Nephron (organoid): Measurements from ENCODE around the gene ABRACL.

Source experiments
- H3K27ac Mint-ChIP-seq, 3 experiments: 2 replicates each; pipeline ENCODE4 v1.8.0; 2020; ENCODE audit warnings: mixed read lengths in 3 of 3, mild to moderate bottlenecking in 2 of 3, moderate library complexity in 1 of 3
- H3K27me3 Mint-ChIP-seq: 2 replicates; pipeline ENCODE4 v1.8.0; 2021; ENCODE audit warnings: low read depth, mild to moderate bottlenecking, moderate library complexity, mixed read lengths
- H3K36me3 Mint-ChIP-seq: 2 replicates; pipeline ENCODE4 v1.8.0; 2020; ENCODE audit warnings: low read depth, mixed read lengths
- H3K4me1 Mint-ChIP-seq: 2 replicates; pipeline ENCODE4 v1.8.0; 2020; ENCODE audit warnings: mixed read lengths
- H3K4me3 Mint-ChIP-seq, 3 experiments: 2 replicates each; pipeline ENCODE4 v1.8.0; 2020; ENCODE audit warnings: mild to moderate bottlenecking in 3 of 3, mixed read lengths in 3 of 3, moderate library complexity in 2 of 3
- H3K9me3 Mint-ChIP-seq: 2 replicates; pipeline ENCODE4 v1.8.0; 2020; ENCODE audit warnings: mixed read lengths
- CTCF ChIP-seq, 3 experiments: fragments of 200-600 bp; sonication (generic); IDR thresholded peaks; one replicate each; pipeline ENCODE4 v1.5.0; 2021; ENCODE audit warnings: antibody characterized with exemption in 3 of 3; ENCODE audit not compliant: unreplicated experiment in 3 of 3

ABRACL gene

GRCh38 chr6:139008117-139008516, 20.4 kb upstream of the ABRACL start:
- Mint-ChIP-seq H3K4me3 (no peak overlapping the region), H3K4me1 (peaks cover 4% of the 10 kb centered on the region), H3K9me3 (no peaks in the 10 kb centered on the region), H3K27ac (no peak overlapping the region), H3K27me3 (peaks cover 4% of the 10 kb centered on the region), H3K36me3 (no peaks in the 10 kb centered on the region)
- no peak for TF ChIP-seq CTCF (IDR thresholded peaks at IDR 0.05; ENCODE audit: unreplicated experiment in 3 of 3)

GRCh38 chr6:139010674-139011073, 17.9 kb upstream of the ABRACL start:
- Mint-ChIP-seq H3K27ac (no peak overlapping the region), H3K27me3 (peaks cover 4% of the 10 kb centered on the region), H3K36me3 (no peaks in the 10 kb centered on the region), H3K9me3 (no peaks in the 10 kb centered on the region), H3K4me3 (no peak overlapping the region), H3K4me1 (peaks cover 16% of the 10 kb centered on the region)
- no peak for TF ChIP-seq CTCF (IDR thresholded peaks at IDR 0.05; ENCODE audit: unreplicated experiment in 3 of 3)

- H3K27ac Mint-ChIP-seq, result peak overlapping the region in 1 of 3 experiments; percentile 83
- no peaks in the 10 kb centered on the region for H3K36me3 Mint-ChIP-seq
- no peak overlapping the region for H3K4me3 Mint-ChIP-seq
- peaks cover under 1% of the 10 kb centered on the region for H3K27me3 Mint-ChIP-seq
- H3K4me1 Mint-ChIP-seq, result peaks cover 26% of the 10 kb centered on the region
- TF ChIP-seq CTCF (IDR thresholded peaks at IDR 0.05; ENCODE audit: unreplicated experiment in 3 of 3), result no peak
- no peaks in the 10 kb centered on the region for H3K9me3 Mint-ChIP-seq
Measured at GRCh38 chr6:139011980-139012379, 16.6 kb upstream of the ABRACL start.

GRCh38 chr6:139013185-139013800, 15.3 kb upstream of the ABRACL start:
- TF ChIP-seq CTCF (IDR thresholded peaks at IDR 0.05; ENCODE audit: unreplicated experiment in 3 of 3), result no peak
- peaks cover 35% of the 10 kb centered on the region for H3K4me1 Mint-ChIP-seq
- H3K36me3 Mint-ChIP-seq, result no peaks in the 10 kb centered on the region
- no peaks in the 10 kb centered on the region for H3K27me3 Mint-ChIP-seq
- H3K27ac Mint-ChIP-seq, result peak overlapping the region; percentile 29 to 83 (median 73)
- no peak overlapping the region for H3K4me3 Mint-ChIP-seq
- no peaks in the 10 kb centered on the region for H3K9me3 Mint-ChIP-seq

- H3K9me3 Mint-ChIP-seq, result no peaks in the 10 kb centered on the region
- H3K36me3 Mint-ChIP-seq, result no peaks in the 10 kb centered on the region
Measured at GRCh38 chr6:139014945-139015344, 13.6 kb upstream of the ABRACL start.

More at GRCh38 chr6:139014945-139015344, 13.6 kb upstream of the ABRACL start:
- Mint-ChIP-seq H3K4me1 (peaks cover 39% of the 10 kb centered on the region), H3K27me3 (no peaks in the 10 kb centered on the region), H3K4me3 (no peak overlapping the region), H3K27ac (peak overlapping the region; percentile 34 to 88 (median 65))
- TF ChIP-seq CTCF (IDR thresholded peaks at IDR 0.05; ENCODE audit: unreplicated experiment in 3 of 3), result no peak
